ENCODE data around the gene SNRNP25.

The SNRNP25 gene

GRCh38 chr16:42691-43090 lies 10.9 kb upstream of the SNRNP25 start:
- Histone ChIP-seq H3K4me3 (ENCODE audit: low read length) (no peak overlapping the region), H3K36me3 (replicated peaks; ENCODE audit: insufficient read depth, low read length) (no peaks in the 10 kb centered on the region; the same call in 1 of the 2 replicates), H3K4me2 (ENCODE audit: low read depth, low read length) (no peak overlapping the region), H3K27me3 (replicated peaks; ENCODE audit: insufficient read depth, low read length) (no peaks in the 10 kb centered on the region), H3K9ac (ENCODE audit: low read length) (no peak overlapping the region), H2AFZ (ENCODE audit: low read length) (no peak overlapping the region), H3K27ac (ENCODE audit: low read length) (no peak overlapping the region), H3K9me2 (replicated peaks; ENCODE audit: insufficient read depth, low read length) (no peaks in the 10 kb centered on the region), H3F3A (ENCODE audit: insufficient read depth, low read length) (peaks cover 18% of the 10 kb centered on the region), H4K20me1 (ENCODE audit: insufficient read depth, low read length) (no peaks in the 10 kb centered on the region), H3K4me1 (ENCODE audit: low read length) (peaks cover 22% of the 10 kb centered on the region), H3K9me3 (replicated peaks; ENCODE audit: insufficient read depth, low read length) (no peaks in the 10 kb centered on the region), H3K79me2 (ENCODE audit: low read length) (peaks cover 33% of the 10 kb centered on the region)
- no peak for TF ChIP-seq EZH2 (optimal IDR thresholded peaks at IDR 0.05; ENCODE audit: low read depth, low read length)
- no peak for TF ChIP-seq EZH2phosphoT487 (IDR thresholded peaks at IDR 0.05; ENCODE audit: low read length)
- TF ChIP-seq, protein P1, sequence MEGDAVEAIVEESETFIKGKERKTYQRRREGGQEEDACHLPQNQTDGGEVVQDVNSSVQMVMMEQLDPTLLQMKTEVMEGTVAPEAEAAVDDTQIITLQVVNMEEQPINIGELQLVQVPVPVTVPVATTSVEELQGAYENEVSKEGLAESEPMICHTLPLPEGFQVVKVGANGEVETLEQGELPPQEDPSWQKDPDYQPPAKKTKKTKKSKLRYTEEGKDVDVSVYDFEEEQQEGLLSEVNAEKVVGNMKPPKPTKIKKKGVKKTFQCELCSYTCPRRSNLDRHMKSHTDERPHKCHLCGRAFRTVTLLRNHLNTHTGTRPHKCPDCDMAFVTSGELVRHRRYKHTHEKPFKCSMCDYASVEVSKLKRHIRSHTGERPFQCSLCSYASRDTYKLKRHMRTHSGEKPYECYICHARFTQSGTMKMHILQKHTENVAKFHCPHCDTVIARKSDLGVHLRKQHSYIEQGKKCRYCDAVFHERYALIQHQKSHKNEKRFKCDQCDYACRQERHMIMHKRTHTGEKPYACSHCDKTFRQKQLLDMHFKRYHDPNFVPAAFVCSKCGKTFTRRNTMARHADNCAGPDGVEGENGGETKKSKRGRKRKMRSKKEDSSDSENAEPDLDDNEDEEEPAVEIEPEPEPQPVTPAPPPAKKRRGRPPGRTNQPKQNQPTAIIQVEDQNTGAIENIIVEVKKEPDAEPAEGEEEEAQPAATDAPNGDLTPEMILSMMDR (IDR thresholded peaks at IDR 0.05; ENCODE audit: low read length), result no peak
- DNase-seq, result no peak

GRCh38 chr16:43294-43693 lies 10.3 kb upstream of the SNRNP25 start:
- H3K27me3 ChIP-seq (replicated peaks; ENCODE audit: insufficient read depth, low read length), result no peaks in the 10 kb centered on the region
- H4K20me1 ChIP-seq (ENCODE audit: insufficient read depth, low read length), result no peaks in the 10 kb centered on the region
- no peak overlapping the region for H3K27ac ChIP-seq (ENCODE audit: low read length)
- H3K36me3 ChIP-seq (replicated peaks; ENCODE audit: insufficient read depth, low read length), result no peaks in the 10 kb centered on the region; the same call in 1 of the 2 replicates
- peaks cover 18% of the 10 kb centered on the region for H3K4me1 ChIP-seq (ENCODE audit: low read length)
- H3K9me2 ChIP-seq (replicated peaks; ENCODE audit: insufficient read depth, low read length), result no peaks in the 10 kb centered on the region
- no peak overlapping the region for H3K4me3 ChIP-seq (ENCODE audit: low read length)
- no peak overlapping the region for H3K9ac ChIP-seq (ENCODE audit: low read length)
- H3K9me3 ChIP-seq (replicated peaks; ENCODE audit: insufficient read depth, low read length), result no peaks in the 10 kb centered on the region
- H3K4me2 ChIP-seq (ENCODE audit: low read depth, low read length), result no peak overlapping the region
- TF ChIP-seq, protein P1 (IDR thresholded peaks at IDR 0.05; ENCODE audit: low read length), result no peak
- TF ChIP-seq EZH2 (optimal IDR thresholded peaks at IDR 0.05; ENCODE audit: low read depth, low read length) (no peak), EZH2phosphoT487 (IDR thresholded peaks at IDR 0.05; ENCODE audit: low read length) (no peak)
- DNase-seq, result no peak
- peaks cover 36% of the 10 kb centered on the region for H3K79me2 ChIP-seq (ENCODE audit: low read length)
- H2AFZ ChIP-seq (ENCODE audit: low read length), result no peak overlapping the region
- peaks cover 18% of the 10 kb centered on the region for H3F3A ChIP-seq (ENCODE audit: insufficient read depth, low read length)

DNA sequence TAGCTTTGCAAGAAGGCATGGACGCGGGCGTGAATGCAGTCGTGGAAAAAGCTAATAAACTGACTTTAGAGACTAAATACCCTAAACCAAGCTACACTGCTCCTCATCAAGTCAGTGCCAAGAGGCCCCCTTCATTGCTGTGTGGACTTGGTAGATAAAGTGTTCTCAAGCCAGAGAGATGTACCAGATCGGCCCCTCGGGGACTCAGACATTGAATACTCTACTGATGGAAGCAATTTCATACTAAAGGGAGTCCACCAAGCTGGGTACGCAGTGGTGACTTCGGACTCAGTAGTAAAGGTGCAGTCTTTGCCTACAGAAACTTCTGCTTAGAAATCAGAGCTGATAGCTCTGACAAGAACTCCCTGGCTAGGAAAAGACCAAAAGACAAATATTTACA lies 9.0 kb upstream of the SNRNP25 start:
- no peaks in the 10 kb centered on the region for H3K9me3 ChIP-seq (replicated peaks; ENCODE audit: insufficient read depth, low read length)
- H3K4me1 ChIP-seq (ENCODE audit: low read length), result peaks cover 4% of the 10 kb centered on the region; the same call in 1 of the 2 replicates
- no peak for DNase-seq
- H4K20me1 ChIP-seq (ENCODE audit: insufficient read depth, low read length), result no peaks in the 10 kb centered on the region
- H2AFZ ChIP-seq (ENCODE audit: low read length), result no peak overlapping the region
- peaks cover 44% of the 10 kb centered on the region for H3K79me2 ChIP-seq (ENCODE audit: low read length)
- H3K27me3 ChIP-seq (replicated peaks; ENCODE audit: insufficient read depth, low read length), result no peaks in the 10 kb centered on the region
- H3K9me2 ChIP-seq (replicated peaks; ENCODE audit: insufficient read depth, low read length), result no peaks in the 10 kb centered on the region
- H3K4me2 ChIP-seq (ENCODE audit: low read depth, low read length), result no peak overlapping the region
- H3F3A ChIP-seq (ENCODE audit: insufficient read depth, low read length), result peaks cover 11% of the 10 kb centered on the region
- TF ChIP-seq EZH2 (optimal IDR thresholded peaks at IDR 0.05; ENCODE audit: low read depth, low read length) (no peak), EZH2phosphoT487 (IDR thresholded peaks at IDR 0.05; ENCODE audit: low read length) (no peak)
- TF ChIP-seq, protein P1 (IDR thresholded peaks at IDR 0.05; ENCODE audit: low read length), result no peak
- no peak overlapping the region for H3K4me3 ChIP-seq (ENCODE audit: low read length)
- no peak overlapping the region for H3K9ac ChIP-seq (ENCODE audit: low read length)
- H3K27ac ChIP-seq (ENCODE audit: low read length), result no peak overlapping the region
- no peaks in the 10 kb centered on the region; the same call in 1 of the 2 replicates for H3K36me3 ChIP-seq (replicated peaks; ENCODE audit: insufficient read depth, low read length)
